GM19328 (cell line): ENCODE results near the gene AOPEP.
"Not testable (repeated sequence)": the region's sequence is repeated elsewhere in the genome, so short reads cannot be mapped to it uniquely, and the experiment has no call there.

Experiments
- ATAC-seq: cut with Tn5 transposase; IDR thresholded peaks from one replicate; pipeline ENCODE4 v1.9.1; 2021; ENCODE audit warnings: mild to moderate bottlenecking, moderate library complexity; ENCODE audit not compliant: unreplicated experiment

AOPEP gene

DNA sequence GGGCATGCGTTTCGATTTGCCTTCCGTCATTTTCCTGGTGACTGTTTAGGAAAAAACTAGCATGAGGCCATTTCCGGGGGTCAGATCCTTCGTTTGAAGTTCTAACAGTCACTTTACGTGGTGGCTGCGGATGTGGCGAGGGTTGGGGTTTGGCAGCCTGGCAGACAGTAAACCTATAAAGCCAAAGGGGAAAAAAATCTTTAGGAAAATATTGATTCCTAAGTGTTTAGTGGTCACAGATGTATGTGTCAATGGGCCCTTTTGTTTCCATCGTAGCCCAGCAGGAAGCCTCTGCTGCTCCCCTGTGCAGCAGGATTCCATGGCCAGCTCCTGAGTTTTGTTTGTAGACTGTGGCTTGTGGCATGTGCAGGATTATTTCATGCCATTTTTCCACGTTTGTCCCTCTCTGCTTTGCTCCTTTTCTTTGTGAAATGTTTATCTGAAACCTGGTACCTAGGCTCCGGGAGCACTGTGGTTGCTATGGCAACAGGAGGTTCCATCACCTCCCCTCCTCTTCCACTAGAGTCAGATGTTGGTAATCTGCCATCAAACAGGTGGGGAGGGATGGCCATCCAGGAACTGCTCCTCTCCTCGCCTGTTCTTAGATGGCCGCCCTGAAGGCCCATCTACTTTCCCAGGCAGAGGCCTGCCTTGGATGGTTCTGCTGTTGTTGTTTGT is 202.3 kb downstream of the AOPEP start:
- ATAC-seq = no peak

DNA sequence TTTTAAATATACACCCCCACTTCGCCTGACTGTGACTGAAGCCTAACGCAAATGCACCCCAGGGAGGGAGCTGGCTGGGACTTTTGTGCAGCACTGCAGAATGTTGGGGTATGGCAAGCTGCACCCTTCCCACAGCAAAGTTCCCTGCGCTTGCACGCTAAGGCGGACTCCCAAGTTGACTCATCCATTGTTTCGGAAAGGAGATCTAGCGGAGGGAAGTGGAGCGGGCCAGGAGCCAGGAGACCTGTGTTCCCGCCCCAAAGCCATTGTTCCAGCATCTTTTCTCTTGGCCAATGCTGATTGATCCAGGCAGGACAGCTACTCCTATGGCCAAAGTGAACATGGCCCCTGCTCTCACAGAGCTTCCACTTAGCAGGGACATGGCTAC is 202.9 kb downstream of the AOPEP start:
- ATAC-seq = no peak

DNA sequence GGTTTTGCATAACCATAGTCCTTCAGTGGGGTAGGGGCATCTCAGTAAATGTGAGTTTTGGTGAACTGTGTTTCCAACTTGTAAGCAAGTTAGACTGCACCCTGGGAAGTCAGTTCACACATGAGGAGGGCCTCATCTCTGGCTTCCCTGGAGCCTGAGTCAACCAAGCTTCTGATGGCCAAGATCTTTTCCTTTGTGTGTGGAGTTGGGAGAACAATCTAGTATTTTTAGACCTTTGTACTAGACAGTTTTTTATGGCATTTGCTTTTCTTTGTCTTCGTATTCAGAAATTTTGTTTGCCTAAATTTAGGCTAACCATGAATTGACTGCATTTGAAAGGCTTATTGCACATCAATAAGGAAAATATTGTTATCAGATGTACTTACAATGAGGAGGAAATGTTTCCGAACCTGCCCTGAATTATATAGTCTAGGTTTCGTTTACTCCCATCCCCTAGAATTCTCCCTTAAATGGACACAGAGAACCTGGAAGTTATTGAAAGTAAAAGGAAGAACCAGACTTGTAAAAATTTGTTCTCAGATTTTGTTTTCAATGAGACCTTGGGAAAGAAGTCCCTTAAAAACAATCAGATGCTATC is 204.6 kb downstream of the AOPEP start:
- no peak for ATAC-seq

DNA sequence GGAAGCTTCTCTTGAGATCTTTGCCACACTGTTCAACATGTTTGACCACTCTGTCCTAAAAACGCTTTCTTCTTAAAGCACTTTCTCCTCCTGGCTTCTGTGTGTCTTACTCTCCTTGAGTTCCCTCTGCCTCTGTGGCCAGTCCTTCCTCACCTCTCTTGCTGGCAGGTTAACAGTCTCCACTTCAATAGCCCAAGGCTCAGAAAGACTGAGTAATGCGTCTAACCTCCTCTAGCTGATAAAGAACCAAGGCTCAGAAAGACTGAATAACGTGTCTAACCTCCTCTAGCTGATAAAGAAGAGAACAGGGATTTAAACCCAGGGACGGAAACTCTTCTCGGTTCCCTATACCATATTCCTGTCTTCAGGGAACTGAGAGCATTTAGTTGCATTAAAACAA is 205.2 kb downstream of the AOPEP start:
- ATAC-seq = no peak

DNA sequence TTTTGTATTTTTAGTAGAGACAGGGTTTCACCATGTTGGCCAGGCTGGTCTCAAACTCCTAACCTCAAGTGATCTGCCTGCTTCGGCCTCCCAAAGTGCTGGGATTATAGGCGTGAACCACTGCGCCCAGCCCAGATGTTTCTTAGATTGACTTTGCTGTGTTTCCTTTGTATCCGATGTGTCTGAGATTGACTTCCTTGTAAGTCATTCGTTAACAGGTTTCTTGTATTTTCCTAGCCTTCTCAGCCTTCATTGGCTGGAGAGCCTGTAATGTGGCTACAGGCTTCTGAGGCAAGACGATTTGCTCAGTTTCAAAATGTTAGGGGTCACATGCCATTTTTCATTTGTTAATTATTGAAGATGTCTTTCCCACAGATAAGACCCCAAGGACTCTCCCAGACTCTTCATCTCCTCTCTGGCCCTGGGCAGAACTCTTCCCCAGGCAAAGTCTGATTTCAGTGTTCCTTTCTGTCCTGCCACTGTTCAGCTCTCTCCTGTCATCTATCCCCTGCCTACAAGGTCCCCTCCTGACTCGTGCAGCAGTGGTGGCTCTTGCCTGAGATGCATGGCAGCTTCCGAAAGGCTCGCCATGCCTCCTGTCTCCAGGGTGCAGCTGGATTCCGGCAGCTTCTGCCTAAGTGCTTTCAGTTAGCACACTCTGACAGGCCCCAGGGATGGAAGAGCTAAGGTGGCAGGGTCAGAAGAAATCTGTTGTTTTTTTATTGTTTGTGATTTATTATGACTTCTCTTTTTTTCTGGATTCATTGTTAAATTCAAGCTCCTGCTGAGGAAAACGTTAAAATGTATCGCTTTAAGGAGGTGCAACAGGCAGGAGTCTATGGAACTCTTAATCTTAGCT is 206.4 kb downstream of the AOPEP start:
- ATAC-seq = no peak

DNA sequence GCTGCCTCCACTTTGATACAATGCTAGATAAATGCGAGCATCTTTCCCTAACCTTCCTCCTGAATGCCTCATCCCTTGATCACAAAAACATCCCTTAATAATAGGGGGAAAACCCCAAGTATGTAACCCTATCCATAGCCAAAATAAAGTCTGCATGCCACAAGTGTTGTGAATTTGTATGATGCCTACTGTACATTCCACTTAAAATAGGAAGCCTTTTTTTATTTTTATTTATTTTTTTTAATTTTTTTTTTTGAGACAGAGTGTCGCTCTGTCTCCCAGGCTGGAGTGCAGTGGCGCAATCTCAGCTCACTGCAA is 207.0 kb downstream of the AOPEP start:
- no peak for ATAC-seq

DNA sequence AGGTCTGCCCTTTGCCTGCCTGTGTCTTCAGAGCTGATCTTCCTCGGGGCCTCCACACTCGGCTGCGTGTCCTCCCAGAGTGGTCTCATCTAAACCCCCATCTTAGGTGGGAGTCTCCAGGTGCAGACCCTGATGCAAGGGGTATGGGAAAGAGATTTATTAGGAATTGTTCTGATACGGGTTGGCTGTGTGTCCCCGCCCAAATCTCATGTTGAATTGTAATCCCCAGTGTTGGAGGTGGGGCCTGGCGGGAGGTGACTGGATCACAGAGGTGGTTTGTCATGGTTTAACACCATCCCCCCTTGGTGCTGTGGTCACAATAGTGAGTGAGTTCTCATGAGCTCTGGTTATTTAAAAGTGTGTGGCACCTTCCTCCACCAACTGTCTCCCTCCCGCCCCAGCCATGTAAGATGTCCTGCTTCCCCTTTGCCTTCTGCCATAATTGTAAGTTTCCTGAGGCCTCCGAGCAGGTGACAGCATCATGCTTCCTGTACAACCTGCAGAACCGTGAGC is 208.4 kb downstream of the AOPEP start:
- no peak for ATAC-seq

DNA sequence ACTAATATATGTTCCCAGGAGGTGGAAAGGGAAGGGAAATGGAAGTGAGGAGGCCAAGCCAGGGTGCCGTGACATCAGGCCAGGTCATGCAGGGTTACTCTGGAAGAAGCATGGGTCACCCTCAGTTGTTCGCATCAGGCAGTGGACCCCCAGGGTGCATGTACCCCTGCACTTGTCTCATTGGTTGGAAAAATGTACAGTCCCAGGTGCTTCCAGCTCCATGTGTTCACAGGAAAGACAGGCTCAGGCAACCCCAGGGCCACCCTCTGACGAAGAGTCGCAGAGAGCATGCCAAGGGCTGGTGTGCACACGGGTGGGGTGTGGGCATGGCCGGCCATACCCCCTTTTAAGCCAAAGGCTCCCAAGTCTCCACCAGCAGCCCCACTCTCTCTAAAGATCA is 208.9 kb downstream of the AOPEP start:
- ATAC-seq = no peak

DNA sequence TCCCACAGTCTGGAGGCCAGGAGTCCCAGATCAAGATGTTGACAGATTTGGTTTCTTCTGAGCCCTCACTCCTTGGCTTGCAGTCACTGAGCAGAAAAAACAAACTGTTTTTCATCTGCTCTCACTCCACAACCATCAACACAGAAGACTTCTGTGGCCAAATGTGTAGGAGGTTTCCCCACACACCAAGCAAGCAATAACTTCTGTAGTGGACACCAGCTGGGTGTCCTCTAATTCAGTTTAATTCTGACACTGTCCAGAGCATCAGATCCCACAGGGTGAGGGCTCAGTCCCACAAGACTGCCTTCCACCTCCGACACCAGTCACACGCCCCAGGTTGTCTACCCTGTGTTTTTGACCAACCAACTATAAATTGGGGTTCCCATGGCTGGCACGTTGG is 209.9 kb downstream of the AOPEP start:
- ATAC-seq = no peak

DNA sequence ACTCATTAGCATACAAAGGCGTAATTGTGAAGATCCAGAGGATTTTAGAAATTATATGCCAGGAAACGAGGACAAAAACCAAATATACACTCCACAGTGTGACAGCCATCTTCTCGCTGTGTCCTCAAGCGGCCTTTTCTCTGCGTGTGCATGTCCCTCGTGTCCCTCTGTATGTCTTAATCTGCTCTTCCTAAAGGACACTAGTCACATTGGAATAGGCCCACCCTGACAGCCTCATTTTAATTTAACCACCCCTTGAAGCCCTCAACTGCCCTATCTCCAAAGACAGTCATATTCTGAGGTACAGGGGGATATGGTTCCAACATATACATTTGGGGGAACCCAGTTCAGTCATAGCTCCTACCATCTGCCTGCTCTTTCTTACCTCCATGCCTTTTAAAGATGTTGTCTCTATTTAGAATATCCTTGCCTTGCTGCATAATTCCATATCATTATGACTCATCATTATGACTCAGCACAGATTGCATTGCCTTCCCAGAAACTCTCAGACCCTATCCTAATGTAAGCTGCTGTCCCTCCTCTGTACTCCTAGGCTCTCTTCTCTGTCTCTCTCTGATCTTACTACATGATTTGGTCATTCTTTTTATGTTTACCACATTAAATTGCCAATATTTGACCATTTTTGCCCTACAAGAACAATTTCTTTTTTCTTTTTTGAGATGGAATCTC is 210.9 kb downstream of the AOPEP start:
- ATAC-seq = no peak

DNA sequence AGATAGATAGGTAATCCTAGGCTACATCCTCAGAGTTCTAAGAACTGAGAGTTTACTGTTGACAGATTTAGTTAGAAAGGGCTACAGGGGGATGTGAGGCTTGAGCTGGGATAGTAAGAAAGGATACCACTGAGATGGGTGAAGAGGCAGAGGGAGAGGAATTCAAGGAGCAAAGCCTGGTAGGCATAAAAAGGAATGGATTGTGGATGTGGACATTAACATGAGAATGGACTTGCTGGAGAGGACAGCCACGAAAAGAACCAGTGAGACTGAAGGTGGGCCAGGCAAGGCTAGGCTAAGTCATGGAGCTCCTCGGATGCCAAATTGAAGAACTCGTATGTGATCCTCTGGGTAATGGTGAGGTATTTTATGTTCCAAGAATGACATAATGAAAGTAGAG is 211.9 kb downstream of the AOPEP start:
- no peak for ATAC-seq

DNA sequence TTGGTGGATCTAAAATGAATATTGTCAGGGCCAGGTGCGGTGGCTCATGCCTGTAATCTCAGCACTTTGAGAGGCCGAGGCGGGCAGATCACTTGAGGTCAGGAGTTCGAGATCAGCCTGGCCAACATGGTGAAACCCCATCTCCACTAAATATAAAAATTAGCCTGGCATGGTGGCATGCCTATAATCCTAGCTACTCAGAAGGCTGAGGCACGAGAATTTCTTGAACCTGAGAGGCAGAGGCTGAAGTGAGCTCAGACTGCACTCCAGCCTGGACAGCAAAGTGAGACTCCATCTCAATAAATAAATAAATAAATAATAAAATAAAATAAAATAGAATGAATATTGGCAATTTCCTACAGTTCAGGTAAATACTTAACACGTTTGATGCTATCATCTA is 213.8 kb downstream of the AOPEP start:
- not testable (repeated sequence) for ATAC-seq

DNA sequence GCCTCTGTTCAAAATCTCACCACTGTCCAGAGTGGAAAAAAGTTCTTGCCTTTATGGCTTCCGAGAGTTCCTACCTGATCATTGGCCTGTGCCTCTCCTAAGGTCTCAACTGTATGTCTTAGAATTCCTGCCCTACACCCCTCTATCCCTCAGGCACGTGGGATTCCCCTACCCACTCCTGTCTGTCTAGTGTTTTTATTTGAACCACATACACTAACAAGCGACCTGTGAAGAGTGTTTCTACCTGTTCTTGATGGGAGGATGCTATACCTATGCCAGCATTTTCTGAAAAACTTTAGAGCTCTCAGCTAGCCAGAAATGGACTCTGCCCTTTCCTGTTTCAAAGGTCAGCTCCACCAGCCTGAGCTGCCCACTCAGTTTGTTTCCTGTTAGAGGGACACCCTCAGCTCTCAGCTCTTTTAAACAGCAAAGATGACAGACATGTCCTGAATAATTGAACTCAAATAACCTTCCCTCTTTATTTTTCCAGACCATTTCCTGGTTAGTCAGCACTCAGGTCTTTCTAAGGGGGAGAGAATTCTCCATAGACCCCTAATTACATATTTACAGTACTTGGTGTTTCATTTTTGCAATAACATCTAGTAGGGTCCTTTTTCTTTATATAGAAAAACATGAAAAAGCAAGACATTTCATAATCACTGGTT is 214.8 kb downstream of the AOPEP start:
- ATAC-seq = no peak

DNA sequence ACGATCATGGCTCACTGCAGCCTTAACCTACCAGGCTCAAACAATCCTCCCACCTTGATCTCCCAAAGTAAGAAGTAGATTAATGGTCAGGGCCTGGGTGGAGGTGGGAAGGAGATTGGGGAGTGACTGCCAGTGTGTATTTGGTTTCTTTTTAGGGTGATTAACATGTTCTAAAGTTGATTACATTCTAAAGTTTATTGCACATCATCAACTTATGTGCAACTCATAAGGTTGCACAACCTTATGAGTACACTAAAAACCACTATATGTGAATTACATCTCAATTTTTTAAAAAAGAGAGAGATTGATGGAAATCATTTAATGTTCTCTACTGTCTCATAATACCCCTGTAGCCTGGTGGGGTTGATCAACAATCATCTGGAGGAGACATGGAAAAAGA is 218.1 kb downstream of the AOPEP start:
- ATAC-seq = no peak

DNA sequence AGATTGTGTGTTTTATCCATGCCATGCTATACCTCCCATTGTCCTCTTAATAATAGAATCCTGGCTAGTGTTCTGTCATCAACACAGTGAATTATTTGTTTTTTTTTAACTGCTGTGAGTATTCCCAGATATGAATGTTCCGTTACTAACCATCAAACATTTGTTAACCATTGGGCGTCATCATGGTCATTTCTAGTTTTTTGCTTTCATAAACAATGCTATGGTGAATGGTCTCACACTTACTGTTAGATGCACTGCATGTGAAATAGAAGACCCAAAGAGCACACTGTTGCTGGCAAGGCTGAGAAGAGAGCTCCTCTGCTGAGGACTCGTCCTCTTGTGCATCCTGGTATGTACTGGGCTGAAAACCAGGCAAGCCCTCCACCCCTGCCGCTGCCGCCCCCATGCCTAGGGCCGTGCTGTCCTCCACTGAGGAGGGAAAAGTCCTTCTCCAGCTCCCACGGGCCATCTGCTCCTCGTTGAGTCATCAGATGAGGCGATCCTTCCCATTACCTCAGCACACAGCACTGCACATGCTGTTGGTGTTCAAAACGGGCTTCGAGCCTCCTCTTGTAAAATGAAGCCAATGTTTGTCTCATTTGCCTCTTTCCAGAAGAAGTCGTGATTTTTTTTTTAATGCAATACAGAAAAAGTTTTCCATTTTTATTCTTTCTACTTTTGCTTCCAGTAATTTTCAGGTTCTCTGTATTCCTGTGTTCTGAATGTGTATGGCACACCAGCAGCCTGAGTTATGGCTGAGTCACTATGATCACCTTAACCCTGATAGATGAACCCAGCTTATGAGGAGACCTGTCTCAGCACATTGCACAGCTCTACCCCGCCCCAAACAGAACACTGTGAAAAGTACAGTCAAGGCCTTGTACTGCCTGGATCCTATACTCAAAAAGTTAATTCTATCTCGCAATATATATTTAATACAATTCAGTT is 219.0 kb downstream of the AOPEP start:
- no peak for ATAC-seq

DNA sequence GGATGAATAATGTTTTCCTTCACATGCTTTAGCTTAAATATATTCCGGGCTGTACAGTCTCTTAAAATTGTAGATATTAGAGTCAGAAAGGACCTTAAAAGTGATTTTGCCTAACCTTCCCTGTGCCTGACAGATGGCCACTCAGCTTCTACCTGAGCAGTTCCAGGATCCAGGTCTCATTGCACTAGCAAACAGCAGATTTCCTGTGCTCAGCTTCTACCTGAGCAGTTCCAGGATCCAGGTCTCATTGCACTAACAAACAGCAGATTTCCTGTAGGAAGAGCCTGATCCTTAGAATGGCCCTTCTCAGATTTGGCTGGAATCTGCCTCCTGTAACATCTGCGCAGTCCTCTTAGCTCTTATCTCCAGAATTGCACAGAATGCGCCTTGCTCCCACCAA is 219.8 kb downstream of the AOPEP start:
- ATAC-seq = no peak

DNA sequence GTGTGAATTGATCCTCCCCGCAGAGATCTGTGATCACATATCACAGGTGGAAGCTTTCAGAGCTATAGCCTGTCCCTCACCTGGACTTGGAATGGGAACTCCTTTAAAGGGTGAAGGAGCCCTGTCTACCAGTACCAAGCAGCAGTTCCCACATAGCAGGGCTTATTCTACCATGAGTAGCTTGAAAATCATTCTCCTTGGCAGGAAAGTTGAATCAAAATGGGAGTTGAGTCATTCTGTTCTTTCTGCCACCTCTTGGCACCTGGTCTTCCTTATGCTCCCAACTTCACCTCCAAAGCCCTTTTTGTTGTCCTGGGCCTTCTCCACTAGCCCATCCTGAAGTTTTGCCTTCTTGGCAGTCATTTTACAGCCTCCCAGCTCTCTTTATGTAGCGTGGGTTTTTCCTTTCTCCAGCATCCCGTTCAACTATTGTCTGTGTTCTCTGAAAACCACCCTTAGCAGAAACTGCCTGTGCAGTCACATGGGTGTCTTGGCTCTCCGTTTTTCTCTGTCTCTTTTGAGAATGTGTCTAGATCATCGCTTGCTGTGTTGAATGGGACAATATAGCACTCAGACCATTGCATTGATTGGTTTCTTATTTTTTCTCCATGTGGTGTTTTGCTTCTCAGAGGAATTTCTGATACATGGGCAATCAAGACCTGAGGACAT is 222.2 kb downstream of the AOPEP start:
- ATAC-seq = no peak

DNA sequence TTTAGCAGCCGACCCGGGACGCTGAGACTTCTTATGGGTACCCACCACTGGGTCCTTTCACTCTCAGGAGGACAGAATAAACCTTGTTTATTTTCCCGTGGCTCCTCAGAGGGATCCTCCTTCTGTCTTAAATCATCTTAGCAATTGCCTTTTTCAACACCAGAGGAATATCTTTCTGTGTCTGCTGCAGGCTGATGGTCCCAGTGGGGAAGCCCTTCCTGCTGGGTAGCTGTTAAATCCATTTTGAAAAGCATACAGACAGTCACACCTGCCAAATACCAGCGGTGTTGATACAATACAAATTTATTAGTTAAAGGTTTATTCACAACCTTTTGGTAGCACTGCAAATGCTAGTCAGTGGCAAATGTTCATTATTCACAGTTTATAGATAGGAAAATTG is 222.9 kb downstream of the AOPEP start:
- ATAC-seq = no peak

DNA sequence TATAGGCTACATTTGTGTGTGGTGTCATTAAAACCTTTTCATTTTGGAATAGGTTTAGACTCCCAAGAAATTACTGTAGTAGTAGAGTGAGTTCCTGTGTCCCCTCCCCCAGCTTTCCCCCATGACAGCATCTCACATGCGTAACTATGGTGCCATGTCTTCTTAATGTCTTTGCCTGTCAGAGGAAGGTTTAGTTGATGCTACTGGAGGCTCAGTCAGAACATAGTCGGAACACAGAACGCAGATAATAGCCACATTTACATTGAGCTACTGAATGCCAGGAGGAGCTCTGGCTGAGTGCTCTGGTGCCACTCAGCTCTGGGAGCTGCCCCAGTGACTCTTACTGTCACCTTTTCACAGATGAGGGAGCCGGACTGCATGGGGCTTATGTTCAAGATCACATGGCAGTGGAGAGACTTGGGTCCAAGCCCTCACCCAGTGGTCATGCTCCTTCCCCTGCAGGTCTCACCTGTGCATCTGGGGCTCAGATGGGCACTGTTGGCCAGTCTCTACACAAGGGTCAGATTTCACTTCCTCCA is 223.6 kb downstream of the AOPEP start:
- ATAC-seq = no peak
